HG02623 (cell line): ENCODE measurements around the gene GPR27.

ENCODE experiments used
- ATAC-seq: cut with Tn5 transposase; IDR thresholded peaks from one replicate; pipeline ENCODE4 v1.9.1; 2021; ENCODE audit warnings: moderate library complexity; ENCODE audit not compliant: unreplicated experiment

Gene GPR27

DNA sequence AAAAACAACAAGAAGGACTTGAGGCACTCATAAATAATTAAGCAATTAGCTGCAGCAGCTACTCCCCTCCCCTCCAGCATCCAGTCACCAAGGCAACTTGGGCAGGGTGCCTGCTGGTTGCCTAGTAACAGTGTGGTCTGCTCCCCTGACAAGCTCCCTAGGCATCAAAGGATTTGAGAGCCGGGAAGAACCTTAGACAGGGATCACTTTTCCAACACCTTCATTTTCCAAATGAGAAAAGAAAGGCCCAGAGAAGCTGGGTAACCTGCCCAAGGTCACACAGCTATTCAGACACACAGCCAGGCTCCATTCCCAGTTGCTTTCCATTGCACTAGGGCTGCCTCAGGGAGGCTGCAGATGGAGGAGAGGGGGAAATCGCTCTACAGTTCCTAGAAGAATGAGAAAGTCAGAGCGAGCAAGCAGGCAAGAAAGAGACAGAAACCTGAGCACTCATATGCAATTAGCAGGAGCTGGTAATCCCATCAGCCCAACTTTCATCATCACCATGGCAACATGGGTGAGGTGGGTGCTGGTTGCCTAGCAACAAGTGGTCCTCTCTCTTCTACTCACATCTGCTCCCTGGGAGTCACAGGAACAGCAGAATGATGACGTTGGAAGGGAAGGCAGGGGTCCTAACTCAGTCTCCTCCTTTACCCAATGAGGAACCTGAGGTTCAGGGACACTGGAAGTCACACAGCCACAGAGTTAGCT, 24.9 kb upstream of the GPR27 start:
- no peak for ATAC-seq

GRCh38 chr3:71732637-71733036, 21.0 kb upstream of the GPR27 start:
- ATAC-seq = no peak

GRCh38 chr3:71733319-71733718, 20.3 kb upstream of the GPR27 start:
- ATAC-seq = no peak

DNA sequence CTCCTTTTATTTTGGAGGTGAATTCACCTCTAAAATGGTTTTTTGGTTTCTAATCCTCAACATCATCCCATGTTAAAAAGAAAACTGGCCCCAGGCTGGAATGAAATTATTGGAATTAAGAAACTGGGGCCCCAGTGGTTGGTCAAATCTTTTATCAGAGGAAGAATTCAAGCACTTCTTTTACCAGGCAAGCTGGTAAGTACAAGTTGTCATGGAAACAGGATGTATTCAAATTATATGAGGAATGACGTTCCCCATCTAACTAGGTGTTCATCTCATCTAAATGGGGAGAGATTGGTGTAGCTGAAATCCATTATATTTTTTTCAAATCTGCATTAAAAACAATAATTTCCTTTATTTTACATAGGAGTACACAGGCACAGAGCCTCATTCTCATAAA, 18.8 kb upstream of the GPR27 start:
- no peak for ATAC-seq

DNA sequence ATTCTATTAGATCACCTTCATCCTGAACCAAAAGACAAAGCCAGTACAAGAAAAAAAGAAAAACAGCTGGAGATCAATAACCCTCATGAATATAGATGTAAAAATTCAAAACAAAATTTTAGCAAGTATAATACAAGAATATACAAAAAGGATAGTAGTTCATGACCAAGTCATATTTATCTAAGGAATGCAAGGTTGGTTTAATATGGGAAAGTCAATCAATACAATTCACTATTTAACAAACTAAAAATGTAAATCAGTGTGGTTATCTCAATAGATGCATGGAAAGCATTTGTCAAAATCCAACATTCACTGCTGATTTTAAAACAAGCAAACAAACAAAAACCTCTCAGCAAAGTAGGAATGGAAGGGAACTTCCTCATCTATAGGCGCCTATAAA, 11.0 kb upstream of the GPR27 start:
- no peak for ATAC-seq

GRCh38 chr3:71744738-71745137, 8.9 kb upstream of the GPR27 start:
- ATAC-seq = no peak

- no peak for ATAC-seq
These were observed 2.1 kb upstream of the GPR27 start for GRCh38 chr3:71751602-71752001.

- ATAC-seq = no peak
These were observed 589 bp upstream of the GPR27 start for GRCh38 chr3:71752831-71753700.

DNA sequence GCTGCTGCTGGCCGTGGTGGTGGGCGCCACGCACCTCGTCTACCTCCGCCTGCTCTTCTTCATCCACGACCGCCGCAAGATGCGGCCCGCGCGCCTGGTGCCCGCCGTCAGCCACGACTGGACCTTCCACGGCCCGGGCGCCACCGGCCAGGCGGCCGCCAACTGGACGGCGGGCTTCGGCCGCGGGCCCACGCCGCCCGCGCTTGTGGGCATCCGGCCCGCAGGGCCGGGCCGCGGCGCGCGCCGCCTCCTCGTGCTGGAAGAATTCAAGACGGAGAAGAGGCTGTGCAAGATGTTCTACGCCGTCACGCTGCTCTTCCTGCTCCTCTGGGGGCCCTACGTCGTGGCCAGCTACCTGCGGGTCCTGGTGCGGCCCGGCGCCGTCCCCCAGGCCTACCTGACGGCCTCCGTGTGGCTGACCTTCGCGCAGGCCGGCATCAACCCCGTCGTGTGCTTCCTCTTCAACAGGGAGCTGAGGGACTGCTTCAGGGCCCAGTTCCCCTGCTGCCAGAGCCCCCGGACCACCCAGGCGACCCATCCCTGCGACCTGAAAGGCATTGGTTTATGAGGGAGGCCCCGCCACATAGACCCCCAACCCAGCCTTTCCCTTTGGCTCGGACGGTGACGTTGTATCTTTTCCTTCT, 1.1 kb downstream of the GPR27 start:
- no peak for ATAC-seq

GRCh38 chr3:71758091-71758490, 4.4 kb downstream of the GPR27 start:
- ATAC-seq = no peak

- ATAC-seq = no peak
These were observed 5.7 kb downstream of the GPR27 start for GRCh38 chr3:71759401-71759800.

- no peak for ATAC-seq
These were observed 6.5 kb downstream of the GPR27 start for GRCh38 chr3:71760140-71760539.

DNA sequence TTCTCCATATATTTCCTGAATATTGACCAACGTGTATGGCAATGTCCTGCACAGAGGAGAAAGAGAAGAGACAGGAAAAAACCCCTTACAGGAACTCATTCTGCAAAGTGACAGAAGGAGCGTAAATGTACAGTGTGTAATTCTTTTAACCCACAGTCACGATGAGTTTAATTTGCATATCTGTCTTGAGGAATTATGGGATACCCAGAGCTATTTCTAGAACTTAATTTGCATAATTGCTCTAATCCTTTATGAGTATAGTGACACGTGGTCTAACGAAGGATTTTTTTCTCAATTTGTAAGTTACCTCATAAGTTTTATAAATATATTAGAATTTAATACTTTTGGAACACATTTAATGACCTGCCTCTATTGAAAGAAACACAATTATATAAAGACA, 9.8 kb downstream of the GPR27 start:
- ATAC-seq = no peak

DNA sequence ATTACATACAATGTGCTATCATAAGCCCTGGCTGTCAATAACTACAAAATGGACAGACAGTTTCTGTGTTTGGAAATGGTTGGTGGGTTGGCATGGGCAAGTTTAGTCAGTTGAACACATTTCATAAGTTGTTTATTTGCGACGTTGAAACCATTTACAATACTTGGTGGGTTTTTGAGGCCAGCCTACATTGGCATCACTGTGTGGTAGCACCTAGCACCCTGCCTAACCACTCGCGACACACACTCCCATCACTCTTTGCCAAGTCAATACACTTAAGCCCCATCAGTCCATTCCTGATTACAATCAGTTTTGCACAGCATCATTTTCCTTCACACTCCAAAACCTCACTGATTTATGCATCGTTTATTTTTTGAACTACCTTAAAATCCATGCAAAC, 17.5 kb downstream of the GPR27 start:
- ATAC-seq = no peak

DNA sequence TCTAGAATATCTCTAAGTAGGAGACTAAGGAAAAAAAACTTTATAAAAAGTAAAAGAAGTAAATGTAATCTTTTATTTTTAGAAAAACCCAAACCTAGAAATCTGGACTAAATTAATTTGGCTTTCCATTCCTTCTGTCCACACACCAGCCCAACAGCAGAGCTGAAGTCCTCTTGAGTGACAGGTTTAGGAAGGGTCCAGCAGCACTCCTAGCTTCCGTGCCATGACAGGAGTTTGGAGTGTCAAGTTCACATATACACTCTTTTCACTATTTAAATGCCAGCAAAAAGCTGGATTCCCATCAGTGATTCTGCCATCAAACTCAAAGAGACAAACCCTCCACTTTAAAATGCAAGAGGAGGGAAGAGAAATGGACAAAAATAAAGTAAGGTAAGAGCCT, 18.2 kb downstream of the GPR27 start:
- ATAC-seq = no peak

GRCh38 chr3:71776538-71776937, 22.9 kb downstream of the GPR27 start:
- no peak for ATAC-seq

DNA sequence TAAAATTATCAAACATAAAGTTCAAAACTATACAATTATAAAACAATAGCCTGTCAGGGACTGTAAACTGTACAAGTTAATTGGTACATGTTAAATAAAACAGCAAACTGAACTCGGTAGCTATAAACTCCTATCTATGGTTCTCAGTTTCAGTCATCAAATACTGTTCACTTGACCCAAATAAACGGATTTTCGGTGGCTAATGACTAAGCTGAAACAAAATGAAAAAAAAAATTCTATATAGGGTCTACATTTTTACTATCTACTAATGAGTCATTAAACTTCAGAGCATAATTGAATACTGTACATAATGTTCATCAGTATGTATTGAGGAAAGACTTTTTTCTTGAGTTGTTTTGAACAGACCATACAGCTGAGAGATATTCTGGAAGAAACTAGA, 24.7 kb downstream of the GPR27 start:
- ATAC-seq = no peak

- ATAC-seq = no peak
These were observed 26.2 kb downstream of the GPR27 start for GRCh38 chr3:71779674-71780377.

- ATAC-seq = no peak
These were observed 26.8 kb downstream of the GPR27 start for GRCh38 chr3:71780430-71780829.

- no peak for ATAC-seq
These were observed 29.5 kb downstream of the GPR27 start for GRCh38 chr3:71783152-71783551.

GRCh38 chr3:71784201-71784913, 30.7 kb downstream of the GPR27 start:
- no peak for ATAC-seq
